Hepatic stellate cell (primary cell): Measurements from ENCODE around the gene PANX2.
"Not testable (repeated sequence)": the region's sequence is repeated elsewhere in the genome, so short reads cannot be mapped to it uniquely, and the experiment has no call there.

Experiments
- DNase-seq: peaks from one replicate; pipeline ENCODE4 v3.0.0; 2011; ENCODE audit warnings: low spot score

Gene PANX2

DNA sequence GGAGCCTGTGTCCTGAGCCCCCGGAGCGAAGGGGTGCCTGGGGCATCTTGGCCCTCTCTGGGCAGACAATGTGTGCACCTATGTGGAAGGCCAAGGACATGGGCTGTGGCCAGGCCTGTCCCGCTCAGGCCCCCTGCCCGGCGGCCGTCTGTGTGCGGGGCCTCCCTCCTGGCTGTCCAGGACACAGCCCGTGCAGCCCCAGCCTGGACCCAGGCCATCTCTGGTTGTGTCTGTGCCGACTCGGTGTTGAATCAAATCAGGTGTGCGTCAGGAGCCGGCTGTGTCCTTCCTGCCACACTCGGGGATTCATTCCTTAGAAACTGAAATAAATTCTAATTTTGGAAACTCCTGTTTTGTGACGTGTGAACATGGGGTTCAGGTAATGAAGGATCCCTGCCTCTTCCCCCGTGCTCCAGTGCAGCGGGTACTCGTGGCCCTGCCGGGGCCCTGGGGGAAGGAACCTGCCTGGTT is 28.8 kb downstream of the PANX2 start:
- DNase-seq = no peak

DNA sequence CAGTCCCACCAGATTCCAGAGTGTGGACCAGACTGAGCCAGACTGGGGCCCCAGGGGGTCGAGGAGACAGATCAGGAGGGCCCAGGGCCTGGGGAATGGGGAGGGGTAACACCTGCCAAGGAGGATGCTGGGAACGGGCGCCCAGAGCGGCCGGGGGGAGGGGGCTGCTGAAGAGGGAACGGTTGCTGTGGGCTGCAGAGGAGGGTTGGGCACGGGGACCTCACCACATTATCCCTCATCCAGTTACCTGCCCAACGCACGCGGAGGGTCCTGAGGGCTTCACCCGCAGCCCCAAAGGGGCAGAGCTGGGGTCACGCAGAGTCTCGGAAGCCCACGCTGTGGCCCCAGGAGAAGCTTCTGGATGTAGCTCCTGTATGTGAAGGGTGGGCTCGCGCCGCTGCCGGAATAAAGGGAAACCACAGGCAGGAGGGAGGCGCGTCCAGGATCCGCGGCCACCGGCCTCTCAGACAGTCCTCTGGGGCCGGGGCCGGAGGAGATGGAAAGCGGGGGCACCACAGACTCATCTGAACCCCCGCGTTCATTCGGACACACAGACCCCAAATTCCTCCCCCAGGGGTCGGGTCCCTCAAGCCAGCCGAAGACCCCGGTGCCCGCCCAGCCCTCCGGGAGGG is 29.4 kb downstream of the PANX2 start:
- no peak for DNase-seq

DNA sequence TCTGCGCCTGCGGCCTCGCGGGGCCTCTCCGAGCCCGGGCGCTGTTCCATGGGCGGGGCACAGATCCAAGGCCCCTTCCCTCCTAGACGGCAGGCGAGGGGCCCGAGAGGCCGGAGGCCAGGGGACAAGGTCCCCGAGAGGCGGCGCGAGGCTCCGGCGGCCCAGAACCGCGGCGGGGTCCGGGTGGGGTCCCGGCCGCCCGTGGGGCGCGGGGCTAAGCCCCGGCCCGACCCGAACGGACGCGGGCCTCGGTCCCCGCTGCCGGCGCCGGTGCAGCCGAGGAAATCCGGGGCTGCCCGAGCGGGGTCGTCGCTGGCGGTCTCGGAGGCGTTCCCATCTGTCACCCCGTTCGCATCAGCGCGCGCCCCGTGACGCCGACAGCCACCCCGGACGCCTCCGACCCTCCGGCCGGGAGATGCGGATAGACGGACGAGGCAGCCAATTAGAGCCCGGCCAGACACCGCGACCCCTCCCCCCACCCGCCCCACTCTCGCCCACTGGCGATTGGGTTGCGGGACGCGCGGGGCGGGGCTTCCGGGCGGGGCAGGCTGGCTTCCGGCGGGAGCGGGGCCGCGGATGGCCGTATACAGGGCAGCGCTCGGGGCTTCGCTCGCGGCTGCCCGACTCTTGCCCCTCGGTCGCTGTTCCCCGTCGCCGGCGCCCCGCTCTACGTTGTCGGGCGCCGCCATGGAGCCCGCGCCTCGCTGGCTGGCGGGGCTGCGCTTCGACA is 30.1 kb downstream of the PANX2 start, which contains the start of gene SELENOO:
TSS of gene SELENOO (plus strand) at position 551 of the 730 bp plus-strand sequence. CDS start at position 577, 26 bp downstream.
- peak; percentile 100 for DNase-seq

- DNase-seq = peak; percentile 49
Measured at GRCh38 chr22:50201191-50202129, 30.9 kb downstream of the PANX2 start.

- DNase-seq = no peak
Measured at GRCh38 chr22:50202130-50202666, 31.7 kb downstream of the PANX2 start.

- DNase-seq = no peak
Measured at GRCh38 chr22:50203288-50203687, 32.8 kb downstream of the PANX2 start.

DNA sequence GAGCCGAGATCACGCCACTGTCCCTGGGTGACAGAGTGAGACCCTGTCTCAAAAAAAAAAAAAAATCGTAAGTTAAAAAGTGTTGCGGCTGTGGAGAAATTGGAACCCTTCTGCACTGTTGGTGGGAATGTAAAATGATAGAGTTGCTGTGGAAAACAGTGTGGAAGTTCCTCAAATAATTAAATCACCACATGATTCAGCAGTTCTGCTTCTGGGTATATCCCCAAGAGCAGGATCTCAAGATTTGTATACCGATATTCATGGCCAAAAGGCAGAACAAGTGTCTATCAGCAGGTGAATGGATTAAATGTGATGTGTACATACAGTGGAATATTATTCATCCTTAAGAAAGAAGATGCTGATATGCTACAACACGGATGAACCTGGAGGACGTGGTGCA is 34.0 kb downstream of the PANX2 start:
- DNase-seq = no peak

GRCh38 chr22:50204998-50205397 is 34.5 kb downstream of the PANX2 start:
- not testable (repeated sequence) for DNase-seq

DNA sequence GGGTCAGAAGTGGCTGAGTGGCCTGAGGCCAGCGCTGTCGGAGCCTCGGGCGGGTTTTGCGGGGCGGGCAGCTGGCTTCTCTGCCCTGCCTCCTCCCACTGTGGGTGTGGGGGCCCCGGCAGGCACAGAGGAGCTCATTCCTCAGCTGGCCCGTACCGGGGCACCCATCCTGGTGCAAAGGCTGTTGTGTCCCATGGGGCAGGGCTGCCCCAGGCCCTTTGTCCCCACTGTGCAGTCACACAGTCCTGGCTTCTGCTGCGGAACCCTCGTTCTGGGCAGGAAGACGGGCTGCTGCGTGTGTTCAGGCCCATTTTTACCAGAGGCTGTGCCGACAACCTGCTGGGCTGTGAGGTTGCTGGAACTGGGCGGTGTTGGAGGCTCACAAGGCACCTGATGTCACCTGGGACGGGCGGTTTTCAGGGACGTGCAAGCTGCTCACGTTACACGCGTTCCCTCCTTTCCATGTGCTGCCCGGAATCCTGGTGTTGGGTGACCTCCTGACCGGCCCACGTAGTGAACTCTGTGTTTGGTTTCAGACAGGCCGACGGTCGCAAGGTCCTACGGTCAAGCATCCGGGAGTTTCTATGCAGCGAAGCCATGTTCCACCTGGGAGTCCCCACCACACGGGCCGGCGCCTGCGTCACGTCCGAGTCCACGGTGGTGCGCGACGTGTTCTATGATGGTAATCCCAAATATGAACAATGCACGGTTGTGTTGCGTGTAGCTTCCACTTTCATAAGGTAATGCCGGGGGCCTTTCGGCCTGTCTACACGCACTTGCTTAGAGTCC is 35.4 kb downstream of the PANX2 start:
- DNase-seq = no peak

DNA sequence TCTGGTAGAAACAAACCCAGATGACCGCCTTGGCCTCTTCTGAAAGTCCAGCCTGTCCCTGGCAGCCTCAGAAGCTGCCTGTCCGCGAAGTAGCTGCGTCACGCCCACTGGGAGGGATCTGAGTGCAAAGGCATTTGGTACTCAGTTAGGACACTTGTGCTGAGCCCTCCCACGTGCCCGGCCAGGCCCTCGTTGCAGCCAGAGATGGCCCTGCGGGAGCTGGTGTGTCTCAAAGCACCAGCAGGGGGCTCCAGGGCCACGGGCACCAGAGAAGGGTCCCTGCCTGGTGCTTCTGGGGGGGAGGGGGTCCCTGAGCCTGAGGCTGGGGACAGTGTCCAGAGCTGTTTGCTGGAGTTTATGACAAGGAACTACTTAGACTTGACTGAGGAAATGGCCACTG is 36.1 kb downstream of the PANX2 start:
- no peak for DNase-seq

DNA sequence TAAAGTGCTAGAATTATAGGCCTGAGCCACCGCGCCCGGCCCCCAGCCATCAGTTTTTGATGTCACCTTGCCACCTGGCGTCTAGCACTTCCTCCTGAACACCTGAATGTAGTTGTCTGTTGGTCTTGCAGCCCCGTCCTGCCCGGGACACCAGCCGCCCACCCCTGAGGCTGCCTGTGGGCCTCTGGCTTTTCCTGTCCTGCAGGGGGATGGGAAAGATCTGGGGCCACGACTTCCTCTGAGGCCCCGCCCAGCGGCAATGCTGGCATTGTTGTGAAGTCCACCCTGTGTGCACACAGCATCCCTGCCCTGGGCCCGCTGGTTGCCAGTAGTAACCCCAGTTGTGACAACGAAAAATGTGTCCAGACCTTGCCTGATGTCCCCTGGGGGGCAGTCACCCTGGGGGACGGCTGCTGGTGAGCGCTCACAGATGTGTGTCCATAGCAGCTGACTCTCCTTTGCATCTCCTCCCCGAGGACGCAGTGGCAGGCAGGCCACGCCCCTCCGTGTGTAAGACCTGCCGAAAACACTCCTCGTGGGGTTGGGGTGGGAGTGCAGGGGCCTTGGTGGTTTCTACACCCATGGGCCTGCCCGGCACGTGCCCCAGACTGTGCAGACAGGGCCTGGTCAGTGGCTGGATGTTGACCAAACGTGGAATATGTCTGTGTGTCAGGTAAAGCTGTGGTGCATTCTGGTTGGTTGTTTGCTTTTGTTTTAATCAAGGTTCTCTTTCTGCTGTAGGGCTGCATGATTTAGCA is 37.0 kb downstream of the PANX2 start:
- DNase-seq = no peak

DNA sequence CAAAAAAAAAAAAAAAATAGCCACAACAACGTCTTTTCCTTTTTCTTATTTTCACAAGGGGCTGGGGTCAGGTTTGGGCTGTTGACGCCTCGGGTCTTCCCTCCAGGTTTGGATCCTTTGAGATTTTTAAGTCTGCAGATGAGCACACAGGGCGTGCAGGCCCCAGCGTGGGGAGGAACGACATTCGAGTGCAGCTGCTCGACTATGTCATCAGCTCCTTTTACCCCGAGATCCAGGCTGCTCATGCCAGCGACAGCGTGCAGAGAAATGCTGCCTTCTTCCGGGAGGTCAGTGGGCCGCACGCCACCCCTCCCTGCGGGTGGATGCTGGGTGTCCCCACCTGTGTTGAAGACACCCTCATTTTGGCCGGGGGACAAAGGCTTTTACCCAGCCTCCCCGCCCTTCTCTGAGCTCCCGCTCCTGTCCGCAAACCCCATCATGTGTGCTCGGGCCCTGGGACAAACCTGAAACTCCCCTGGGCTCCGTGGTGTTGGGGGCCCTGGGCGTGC is 38.0 kb downstream of the PANX2 start:
- no peak for DNase-seq

DNA sequence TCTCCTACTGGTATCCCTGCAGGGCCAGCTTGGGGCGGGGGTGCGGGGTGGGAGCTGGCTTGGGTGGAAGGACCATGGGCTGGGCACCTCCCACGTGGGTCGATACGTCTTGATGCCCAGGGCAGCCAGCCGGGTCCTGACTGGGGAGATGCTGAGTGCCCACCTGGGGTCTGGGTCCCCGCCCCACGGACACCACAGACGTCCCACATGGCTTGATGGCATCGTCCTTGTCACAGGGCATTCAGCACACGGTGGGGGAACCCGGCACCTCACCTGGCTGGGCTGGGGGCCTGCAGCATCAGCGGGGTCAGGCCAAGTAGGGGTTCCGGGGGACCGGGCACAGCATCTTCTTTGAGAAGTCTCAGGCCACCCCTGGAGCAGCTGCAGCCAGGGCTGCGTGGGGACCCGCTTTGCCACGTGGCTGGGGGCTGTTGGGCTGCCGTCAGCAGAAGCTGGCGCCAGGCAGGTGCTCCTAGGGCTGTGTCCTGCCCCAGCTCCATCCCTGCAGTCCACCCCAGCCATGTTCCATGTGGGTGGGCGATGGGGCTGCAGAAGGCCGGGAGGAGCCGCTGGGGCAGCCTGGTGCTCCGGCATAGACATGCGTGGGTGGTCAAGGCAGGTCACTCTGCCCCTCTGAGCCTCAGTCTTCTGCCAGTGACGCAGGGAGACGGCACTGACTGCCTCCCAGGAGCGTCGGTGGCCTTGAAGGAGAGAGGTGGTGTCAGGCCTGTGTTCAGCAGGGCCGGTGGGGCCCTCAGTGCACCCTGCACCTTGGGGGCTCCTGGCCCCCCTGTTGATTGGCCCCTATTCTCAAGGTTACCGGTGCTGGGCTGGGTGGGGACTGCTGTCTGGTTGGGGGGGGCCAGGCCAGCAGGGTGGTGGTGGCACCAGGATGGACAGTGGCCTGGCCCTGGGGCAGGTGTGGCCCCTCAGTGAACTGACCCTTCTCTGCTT is 38.7 kb downstream of the PANX2 start:
- no peak for DNase-seq

DNA sequence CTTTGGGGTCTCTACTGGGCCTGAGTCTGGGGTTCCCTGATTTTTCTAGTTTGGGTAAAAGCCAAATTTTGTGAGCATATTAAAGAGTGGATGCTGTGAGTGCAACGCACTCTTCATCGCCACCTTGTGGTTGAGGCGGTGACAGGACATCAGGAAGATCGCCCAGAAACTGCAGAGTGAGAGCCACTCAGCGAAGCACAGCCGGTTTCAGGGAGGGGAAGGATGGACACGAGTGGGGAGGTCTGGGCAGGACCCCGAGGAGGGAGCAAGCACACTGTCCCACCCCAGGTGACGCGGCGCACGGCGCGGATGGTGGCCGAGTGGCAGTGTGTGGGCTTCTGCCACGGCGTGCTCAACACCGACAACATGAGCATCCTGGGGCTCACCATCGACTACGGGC is 39.4 kb downstream of the PANX2 start:
- DNase-seq = peak; percentile 87

DNA sequence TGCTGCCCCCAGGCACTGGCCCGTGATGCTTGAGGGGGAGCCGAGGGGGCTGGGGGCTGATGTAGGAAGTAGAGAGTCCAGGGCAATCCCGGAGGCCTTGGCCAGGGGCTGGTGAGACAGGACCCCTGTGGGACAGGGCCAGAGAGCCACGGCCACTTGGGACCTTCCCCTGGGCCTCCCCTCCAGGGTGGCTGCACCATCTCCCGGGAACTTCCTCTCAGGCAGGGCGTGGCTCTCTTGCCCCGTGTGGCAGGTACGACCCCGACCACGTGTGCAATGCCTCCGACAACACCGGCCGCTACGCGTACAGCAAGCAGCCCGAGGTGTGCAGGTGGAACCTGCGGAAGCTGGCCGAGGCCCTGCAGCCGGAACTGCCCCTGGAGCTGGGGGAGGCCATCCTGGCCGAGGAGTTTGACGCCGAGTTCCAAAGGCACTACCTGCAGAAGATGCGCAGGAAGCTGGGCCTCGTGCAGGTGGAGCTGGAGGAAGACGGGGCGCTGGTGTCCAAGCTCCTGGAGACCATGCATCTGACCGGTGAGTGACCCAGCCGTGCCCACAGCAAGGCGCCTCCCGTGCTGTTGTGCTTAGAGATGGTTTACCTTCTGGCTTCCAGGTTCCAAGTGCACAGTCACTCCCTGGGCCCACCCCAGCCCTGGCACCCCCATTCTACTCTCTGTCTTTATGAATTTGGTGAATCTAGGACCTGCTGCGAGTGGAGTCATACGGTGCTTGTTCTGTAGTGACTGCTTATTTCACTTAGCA is 40.0 kb downstream of the PANX2 start:
- no peak for DNase-seq

DNA sequence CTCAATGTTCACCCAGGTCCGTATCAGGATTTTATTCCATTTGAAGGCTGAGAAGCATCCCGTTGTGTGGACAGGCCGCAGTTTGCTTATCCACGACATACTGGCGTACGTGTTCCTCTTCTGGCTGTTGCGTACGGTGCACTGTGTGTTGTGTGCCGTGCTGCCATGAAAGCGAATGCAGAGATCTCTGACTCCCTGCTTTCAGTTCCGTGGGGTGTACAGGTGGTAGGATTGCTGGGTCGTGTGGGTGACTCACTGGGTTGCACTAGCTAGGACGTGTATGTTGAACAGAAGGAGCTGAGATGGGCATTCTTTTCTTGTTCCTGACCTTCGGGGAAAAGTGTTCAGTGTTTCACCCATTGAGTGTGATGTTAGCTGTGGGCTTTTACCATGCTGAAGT is 40.6 kb downstream of the PANX2 start:
- DNase-seq = no peak

DNA sequence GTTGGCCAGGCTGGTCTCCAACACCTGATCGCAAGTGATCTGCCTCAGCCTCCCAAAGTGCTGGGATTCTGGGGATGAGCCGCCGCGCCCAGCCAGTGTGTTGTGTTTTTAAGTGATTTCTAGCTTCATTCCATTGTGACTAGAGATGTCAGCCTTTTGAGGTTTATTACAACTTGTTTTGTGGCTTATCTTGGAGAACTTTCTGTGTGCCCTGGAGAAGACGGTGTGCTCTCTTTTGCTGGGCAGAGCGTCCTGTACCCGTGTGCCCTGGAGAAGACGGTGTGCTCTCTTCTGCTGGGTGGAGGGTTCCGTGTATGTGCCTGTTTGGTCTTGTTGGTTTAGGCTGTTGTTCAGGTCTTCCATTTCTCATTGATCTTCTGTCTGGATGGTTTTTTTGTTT is 42.7 kb downstream of the PANX2 start:
- no peak for DNase-seq

- no peak for DNase-seq
Measured at GRCh38 chr22:50215297-50216054, 44.9 kb downstream of the PANX2 start.
